Amniotic epithelial cell (primary cell): Measurements from ENCODE around the gene OR10H2.
"Not testable (repeated sequence)": the region's sequence is repeated elsewhere in the genome, so short reads cannot be mapped to it uniquely, and the experiment has no call there.

ENCODE experiments used
- DNase-seq: peaks from one replicate; pipeline ENCODE4 v3.0.0-alpha.2; 2010; ENCODE audit warnings: low read depth

The OR10H2 gene

GRCh38 chr19:15769586-15769985 is 41.8 kb downstream of the OR10H2 start:
- DNase-seq, result no peak

- DNase-seq, result not testable (repeated sequence)
Measured at GRCh38 chr19:15774159-15774558, 46.3 kb downstream of the OR10H2 start.

- no peak for DNase-seq
Measured at GRCh38 chr19:15775249-15775648, 47.4 kb downstream of the OR10H2 start.

- no peak for DNase-seq
Measured at GRCh38 chr19:15776264-15776663, 48.4 kb downstream of the OR10H2 start.

- no peak for DNase-seq
Measured at GRCh38 chr19:15776991-15777970, 49.5 kb downstream of the OR10H2 start.
